ENCODE measurements around the gene TEX29.

TEX29 gene

GRCh38 chr13:111372651-111373425, 52.4 kb downstream of the TEX29 start:
- FAIRE-seq: no peak

DNA sequence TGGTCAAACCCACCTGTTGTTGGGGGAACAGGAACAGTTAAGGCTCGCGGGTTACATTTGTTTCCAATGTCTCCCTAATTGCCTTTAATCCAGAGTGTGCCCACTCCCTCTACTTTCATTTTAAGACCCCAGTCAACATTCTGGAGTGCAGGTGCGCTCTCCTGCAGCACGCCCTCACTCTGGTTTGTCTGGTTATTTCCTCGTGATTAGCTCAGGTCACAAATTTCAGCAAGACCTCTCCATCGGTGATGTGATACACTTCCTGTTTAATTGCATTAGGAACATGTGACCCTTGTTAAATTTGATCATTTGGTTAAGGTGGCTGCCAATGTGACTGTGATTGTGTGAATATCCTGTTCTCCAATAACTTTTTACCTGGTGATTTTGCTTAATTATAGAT, 53.0 kb downstream of the TEX29 start:
- FAIRE-seq: no peak

DNA sequence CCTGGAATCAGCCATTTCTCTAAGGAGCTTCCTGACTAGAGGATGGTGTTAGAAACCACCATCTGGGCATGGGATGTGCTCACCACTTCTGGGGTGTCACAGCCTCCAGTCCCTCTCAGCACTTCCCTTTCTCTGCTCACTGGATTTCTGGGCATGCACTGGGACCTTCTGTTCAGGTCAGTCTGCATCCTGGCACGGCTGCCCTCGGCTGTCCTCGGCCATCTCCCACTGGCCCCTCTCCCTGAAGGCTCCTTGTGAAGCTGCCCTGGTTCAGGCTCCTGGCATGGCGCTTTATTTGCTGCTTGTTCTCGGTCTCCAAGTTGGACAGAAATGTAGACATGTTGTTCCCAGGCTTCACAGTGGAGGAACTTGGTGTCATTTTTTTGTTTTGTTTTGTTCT, 60.0 kb downstream of the TEX29 start:
- FAIRE-seq: no peak

DNA sequence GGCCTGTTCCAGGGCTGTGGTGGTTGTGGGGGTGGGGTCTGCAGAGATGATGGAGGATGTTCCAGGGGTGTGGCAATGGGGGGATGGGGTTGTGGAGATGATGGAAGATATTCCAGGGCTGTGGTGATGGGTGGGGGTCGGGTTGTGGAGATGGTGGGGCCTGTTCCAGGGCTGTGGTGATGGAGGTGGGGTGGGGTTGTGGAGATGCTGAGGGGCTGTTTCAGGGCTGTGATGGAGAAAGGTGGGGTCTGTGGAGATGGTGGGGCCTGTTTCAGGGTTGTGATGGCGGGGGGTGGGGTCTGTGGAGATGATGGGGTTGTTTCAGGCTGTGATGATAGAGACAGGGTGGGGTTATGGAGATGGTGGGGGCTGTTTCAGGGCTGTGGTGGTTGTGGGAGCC, 62.0 kb downstream of the TEX29 start:
- FAIRE-seq: no peak

GRCh38 chr13:111382877-111383276, 62.4 kb downstream of the TEX29 start:
- no peak for FAIRE-seq

DNA sequence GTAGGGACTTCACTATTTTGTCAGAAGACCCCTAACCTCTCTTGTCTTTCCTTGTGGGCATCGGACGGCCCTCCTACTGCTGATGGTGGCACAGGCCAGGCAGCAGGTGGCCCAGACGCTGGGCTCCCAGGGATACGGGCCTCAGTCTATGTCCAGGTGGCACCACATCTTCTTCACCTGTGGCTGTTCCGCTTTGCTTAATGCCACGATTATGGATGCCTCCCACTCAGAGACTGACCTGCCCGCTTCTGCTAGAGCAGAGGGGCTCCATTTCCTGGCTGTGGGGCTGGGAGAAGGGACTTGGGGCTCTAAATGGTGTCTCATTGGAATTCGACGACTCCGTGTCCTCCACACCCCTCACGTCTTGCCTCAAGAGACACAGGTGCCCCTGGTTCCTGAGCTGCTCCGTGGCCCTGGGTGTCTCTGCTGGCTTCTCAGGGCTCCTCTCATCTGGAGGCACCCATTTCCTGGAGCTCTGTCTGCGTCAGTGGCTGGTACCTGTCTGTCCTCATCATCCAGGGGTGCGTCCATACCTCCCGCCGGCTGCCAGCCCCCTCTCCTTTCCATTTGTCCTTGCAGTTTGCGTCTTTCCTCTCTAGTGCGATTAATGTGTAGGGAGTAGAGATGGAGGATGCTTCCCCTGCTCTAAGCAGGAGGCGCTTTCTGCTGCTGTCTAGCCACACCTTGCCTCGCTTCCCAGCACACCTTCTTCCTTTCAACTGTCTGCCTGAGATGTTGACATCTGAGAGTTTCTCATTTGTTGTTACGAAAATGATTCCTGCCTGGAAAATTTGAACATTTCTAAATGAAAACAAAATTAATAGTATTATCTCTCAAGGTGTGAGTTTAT, 63.4 kb downstream of the TEX29 start:
- no peak for FAIRE-seq

DNA sequence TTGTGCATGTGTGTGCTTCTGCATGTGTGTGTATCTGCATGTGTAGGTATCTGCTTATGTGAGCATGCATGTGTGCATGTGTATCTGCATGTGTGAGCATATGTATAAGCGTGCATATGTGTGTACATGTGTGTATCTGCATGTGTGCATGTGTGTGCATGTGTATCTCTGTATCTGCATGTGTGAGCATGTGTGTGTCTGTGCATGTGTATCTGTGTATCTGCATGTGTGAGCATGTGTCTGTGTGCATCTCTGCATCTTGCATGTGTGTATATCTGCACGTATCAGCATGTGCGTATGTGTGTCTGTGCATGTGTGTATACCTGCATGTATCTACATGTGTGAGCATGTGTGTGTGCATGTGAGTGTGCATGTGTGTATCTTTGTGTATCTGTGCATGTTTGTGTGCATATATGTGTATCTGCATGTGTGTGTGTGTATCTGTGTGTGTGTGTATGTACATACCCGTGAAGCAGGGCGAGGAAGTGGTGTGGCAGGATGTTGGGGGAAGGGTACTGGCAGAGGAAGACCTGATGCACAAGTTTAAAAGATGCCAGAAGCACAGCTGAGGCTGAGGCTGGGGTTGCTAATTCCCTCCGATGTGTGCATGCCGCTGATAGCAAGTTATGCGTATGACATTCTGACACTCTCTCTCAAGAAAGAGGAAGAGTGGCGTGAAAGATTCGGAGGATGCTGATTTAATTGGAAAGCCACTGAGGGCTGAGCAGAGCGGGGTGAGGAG, 64.2 kb downstream of the TEX29 start:
- no peak for FAIRE-seq

DNA sequence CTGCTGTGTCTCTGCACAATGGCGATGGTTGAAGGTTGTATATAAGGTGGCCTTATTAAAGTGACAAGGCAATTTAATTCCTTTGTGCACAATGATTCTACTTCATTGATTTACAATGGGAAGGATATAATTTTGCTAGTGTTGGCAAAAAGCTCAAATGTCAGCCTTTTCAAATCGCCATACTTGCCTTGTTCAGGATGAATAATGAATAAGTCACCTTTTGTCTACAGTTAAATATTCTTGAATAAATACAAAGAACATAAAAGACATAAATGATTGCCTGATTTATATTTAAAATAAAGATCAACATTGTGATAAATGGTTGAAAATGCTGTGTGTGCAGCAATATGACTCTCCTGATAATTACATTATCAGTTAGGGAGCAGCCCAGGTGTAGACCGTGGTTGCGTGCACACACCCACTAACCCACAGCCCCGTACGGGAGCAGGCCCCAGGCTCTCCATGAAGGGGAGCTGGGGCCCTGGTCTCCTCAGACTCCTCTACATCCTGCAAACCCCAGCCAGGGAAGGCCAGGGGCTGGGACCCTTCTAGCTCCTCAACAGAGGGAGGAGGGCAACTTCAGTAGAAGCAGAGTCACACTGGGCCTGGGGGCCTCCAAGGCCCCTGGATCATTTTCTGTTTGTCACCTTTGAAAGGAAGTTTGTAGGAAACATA, 64.9 kb downstream of the TEX29 start:
- FAIRE-seq: no peak

DNA sequence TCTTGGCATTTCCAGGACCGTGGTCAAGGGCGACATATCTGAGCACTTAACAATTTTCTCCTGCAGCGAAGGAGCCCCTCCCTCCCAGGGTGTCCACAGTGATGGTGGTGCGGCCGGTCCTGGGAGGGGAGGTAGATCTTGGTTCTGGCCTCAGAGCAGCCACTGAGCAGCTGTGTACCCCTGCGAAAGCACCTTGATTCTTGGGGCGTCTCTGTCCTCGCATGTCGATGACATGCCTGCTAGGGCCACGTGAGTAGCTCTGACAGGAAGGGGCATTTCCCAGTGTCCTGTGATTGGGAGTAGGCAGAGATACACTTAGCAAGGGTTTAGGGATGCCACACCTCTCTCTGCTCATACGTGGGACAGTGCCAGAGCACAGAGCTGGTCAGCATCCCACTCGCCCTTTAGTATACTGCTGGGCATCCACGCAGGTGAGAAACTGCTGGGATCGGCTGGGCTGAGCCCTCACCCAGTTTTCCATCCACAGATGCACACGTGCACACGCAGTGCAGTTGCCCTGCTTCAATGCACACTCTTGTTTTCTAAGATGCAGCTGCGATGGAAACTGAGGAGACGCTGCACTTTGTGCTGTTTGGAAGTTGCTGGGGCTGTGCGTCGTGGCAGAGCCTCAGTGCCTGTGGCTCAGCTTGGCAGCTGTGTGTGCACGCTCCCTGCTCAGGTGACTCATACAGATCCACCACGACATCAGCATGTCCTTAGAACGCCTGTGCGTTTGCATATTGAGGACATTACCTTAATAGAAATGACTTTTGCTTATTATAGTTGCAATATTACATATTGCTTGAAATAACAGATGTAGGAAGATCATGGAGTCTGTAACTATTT, 66.8 kb downstream of the TEX29 start:
- no peak for FAIRE-seq

DNA sequence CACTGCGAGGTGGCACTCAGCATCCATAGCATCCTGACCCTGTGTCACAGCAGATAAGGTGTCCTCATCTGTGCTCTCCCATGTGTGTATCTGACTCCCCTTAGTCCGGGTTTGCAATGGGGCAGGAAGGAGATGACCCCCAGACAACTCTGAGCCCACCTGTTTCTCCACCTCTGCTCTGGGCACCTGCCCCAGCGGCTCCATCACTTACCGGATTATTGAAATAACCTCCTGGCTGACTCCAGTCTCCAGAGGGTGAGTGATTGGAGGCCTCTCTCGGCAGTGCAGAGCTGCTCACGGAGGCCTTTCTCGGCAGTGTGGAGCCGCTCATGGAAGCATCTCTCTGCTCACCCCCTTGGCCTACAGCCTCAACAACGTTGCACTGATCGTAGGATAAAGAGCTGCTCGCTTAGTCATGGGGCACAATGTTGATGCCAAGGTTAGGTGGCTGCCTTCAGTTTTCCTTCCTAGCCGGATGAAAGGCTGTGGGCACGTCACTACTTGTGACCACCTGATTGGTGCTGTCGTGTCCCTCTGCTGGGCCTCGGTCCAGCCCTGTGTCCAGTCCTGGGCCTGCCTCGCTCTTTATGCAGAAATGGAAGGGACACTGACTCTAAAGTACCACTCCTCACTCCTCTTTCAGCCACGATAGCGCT, 67.6 kb downstream of the TEX29 start:
- FAIRE-seq: no peak

DNA sequence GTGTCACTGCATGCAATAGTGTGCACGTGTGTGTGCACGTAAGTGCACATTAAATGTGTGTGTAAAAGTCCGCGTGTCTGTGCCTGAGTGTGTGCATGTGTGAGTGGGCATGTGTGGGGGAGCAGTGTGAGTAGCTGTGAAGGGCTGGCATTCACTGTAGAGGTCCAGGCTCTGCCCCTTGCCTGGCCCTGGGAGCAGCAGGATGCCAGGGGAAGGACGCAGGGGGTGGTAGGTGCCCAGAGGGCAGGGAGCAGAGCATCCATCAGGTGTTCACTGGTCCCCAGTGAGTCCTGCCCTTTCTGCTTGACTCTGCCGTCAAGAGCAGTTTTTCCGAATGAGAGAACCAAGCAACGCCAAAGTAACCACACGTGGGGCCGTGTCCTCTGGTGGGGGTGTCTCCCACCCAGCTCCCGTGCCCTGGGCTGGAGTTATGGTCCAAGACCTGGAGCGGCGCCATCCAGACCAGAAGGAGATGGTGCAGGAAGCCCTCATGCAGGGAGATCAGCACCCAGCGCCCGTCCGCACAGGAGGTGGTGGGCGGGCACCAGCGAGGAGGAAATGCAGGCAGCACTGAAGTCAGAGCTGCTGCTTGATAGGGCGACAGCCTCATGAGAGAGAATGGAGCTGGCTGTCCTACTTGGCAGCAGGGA, 68.5 kb downstream of the TEX29 start:
- no peak for FAIRE-seq

GRCh38 chr13:111389621-111390521, 69.4 kb downstream of the TEX29 start:
- FAIRE-seq: no peak

GRCh38 chr13:111390522-111391270, 70.3 kb downstream of the TEX29 start:
- no peak for FAIRE-seq

DNA sequence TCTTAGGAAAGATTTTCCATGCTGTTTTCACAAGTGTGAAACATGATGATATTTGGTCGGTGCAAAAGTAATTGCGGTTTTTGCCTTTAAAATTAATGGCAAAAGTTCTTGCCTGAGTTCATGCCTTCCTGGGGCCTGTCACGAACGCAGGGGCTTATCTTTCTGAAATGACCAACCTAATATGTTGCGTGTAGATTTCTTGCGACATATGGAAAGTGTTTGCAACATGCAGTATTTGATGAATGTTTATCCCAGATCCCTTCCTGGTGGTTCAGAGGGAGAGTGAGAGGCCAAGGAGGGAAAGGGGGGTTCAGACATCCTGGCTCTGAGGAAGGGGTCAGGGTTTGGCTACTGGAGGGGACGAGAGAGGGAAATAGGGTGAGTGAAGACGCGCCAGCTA, 72.0 kb downstream of the TEX29 start:
- no peak for FAIRE-seq

GRCh38 chr13:111393221-111393790, 72.9 kb downstream of the TEX29 start:
- no peak for FAIRE-seq
